ENCODE data around the gene FPGS.

The FPGS gene

DNA sequence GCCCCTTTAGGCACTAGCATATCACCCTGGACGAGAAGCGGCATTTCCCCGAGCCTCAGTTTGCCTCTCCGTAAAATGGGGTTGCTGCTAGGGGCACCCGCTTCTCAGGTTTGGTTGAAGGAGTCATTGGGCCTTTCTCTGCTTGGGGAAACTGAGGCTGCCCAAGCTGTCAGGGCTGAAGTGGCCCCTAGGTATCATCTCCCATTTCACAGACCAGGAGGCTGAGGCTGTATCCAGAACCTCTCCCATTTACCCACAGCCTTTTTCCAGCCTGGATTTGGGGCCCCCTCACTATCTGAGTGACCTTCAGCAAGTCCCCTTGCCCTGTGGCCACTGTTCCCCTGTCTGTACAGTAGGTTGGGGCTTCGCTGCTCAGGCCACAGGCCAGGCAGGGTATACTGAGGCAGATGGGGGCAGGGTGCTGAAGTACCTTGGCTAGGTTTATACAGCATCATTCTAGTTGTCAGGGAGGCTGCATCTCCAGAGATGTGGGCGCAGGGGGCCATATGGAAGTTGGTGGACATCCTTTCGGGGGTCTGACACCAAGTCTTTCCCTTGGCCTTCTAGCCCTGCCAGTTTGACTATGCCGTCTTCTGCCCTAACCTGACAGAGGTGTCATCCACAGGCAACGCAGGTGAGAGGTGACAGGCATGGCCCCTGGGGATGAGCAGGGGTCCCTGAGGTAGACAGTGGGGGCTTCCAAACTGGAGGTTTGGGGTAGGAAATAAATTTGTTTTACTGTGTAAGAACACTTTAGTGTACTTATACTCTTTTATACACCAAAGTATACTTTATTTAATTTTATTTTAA lies 7.9 kb downstream of the FPGS start:
- Histone ChIP-seq H3K9me2 (ENCODE audit: low read depth, low read length) (no peaks in the 10 kb centered on the region), H3K27me3 (ENCODE audit: insufficient read depth, low read length) (no peaks in the 10 kb centered on the region), H3K9me3 (ENCODE audit: low read length) (no peaks in the 10 kb centered on the region), H3F3A (ENCODE audit: insufficient read depth, low read length) (no peaks in the 10 kb centered on the region), H3K9ac (ENCODE audit: low read length) (no peak overlapping the region), H2AFZ (ENCODE audit: low read length) (no peak overlapping the region), H4K20me1 (ENCODE audit: insufficient read depth, low read length) (no peaks in the 10 kb centered on the region), H3K4me2 (ENCODE audit: low read length) (no peak overlapping the region), H3K27ac (ENCODE audit: low read depth, low read length, poor library complexity, severe bottlenecking) (no peak overlapping the region), H3K4me3 (ENCODE audit: low read depth, low read length, poor library complexity, severe bottlenecking) (no peak overlapping the region), H3K36me3 (ENCODE audit: insufficient read depth, low read length) (peaks cover 71% of the 10 kb centered on the region), H3K79me2 (ENCODE audit: insufficient read depth, low read length) (no peaks in the 10 kb centered on the region), H3K4me1 (ENCODE audit: insufficient read depth, low read length, severe bottlenecking) (no peaks in the 10 kb centered on the region)
- TF ChIP-seq, protein P1, sequence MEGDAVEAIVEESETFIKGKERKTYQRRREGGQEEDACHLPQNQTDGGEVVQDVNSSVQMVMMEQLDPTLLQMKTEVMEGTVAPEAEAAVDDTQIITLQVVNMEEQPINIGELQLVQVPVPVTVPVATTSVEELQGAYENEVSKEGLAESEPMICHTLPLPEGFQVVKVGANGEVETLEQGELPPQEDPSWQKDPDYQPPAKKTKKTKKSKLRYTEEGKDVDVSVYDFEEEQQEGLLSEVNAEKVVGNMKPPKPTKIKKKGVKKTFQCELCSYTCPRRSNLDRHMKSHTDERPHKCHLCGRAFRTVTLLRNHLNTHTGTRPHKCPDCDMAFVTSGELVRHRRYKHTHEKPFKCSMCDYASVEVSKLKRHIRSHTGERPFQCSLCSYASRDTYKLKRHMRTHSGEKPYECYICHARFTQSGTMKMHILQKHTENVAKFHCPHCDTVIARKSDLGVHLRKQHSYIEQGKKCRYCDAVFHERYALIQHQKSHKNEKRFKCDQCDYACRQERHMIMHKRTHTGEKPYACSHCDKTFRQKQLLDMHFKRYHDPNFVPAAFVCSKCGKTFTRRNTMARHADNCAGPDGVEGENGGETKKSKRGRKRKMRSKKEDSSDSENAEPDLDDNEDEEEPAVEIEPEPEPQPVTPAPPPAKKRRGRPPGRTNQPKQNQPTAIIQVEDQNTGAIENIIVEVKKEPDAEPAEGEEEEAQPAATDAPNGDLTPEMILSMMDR (IDR thresholded peaks at IDR 0.05; ENCODE audit: low read length) = no peak
- no peak for TF ChIP-seq EZH2 (IDR thresholded peaks at IDR 0.05; ENCODE audit: borderline replicate concordance, low read length)

DNA sequence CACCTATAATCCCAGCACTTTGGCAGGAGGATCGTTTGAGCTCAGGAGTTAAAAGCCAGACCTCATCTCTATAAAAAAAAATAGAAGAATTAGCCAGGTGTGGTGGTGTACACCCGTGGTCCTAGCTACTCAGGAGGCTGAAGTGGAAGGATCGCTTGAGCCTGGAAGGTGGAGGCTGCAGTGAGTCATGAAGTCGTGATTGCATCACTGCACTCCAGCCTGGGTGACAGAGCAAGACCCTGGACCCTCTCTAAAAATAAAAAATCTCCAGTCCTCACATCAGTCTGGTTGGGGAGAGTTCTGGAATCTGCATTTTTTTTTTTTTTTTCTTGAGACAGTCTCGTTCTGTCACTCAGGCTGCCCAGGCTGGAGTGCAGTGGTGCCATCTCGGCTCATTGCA lies 9.3 kb downstream of the FPGS start:
- Histone ChIP-seq H2AFZ (ENCODE audit: low read length) (no peak overlapping the region), H3K27me3 (ENCODE audit: insufficient read depth, low read length) (no peaks in the 10 kb centered on the region), H3K79me2 (ENCODE audit: insufficient read depth, low read length) (no peaks in the 10 kb centered on the region), H4K20me1 (ENCODE audit: insufficient read depth, low read length) (no peaks in the 10 kb centered on the region), H3K4me3 (ENCODE audit: low read depth, low read length, poor library complexity, severe bottlenecking) (no peak overlapping the region), H3K9me2 (ENCODE audit: low read depth, low read length) (no peaks in the 10 kb centered on the region), H3K36me3 (ENCODE audit: insufficient read depth, low read length) (peaks cover 65% of the 10 kb centered on the region), H3F3A (ENCODE audit: insufficient read depth, low read length) (no peaks in the 10 kb centered on the region), H3K4me1 (ENCODE audit: insufficient read depth, low read length, severe bottlenecking) (no peaks in the 10 kb centered on the region), H3K9me3 (ENCODE audit: low read length) (no peaks in the 10 kb centered on the region), H3K9ac (ENCODE audit: low read length) (no peak overlapping the region), H3K27ac (ENCODE audit: low read depth, low read length, poor library complexity, severe bottlenecking) (no peak overlapping the region), H3K4me2 (ENCODE audit: low read length) (no peak overlapping the region)
- TF ChIP-seq, protein P1 (IDR thresholded peaks at IDR 0.05; ENCODE audit: low read length) = no peak
- TF ChIP-seq EZH2 (IDR thresholded peaks at IDR 0.05; ENCODE audit: borderline replicate concordance, low read length) = no peak

DNA sequence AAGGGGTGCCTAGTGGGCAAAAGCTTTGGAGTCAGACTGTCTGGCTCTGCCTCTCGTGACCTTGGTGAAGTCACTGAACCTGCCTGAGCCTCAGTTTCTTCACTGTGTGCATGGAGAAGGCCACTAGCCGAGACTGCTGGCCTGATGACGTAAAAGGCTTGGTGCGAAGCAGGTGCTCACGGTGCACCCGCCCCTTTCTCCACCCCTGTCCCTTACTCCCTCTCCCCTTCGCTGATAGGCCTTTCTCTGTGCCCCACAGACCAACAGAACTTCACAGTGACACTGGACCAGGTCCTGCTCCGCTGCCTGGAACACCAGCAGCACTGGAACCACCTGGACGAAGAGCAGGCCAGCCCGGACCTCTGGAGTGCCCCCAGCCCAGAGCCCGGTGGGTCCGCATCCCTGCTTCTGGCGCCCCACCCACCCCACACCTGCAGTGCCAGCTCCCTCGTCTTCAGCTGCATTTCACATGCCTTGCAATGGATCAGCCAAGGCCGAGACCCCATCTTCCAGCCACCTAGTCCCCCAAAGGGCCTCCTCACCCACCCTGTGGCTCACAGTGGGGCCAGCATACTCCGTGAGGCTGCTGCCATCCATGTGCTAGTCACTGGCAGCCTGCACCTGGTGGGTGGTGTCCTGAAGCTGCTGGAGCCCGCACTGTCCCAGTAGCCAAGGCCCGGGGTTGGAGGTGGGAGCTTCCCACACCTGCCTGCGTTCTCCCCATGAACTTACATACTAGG lies 10.4 kb downstream of the FPGS start:
- Histone ChIP-seq H3K27ac (ENCODE audit: low read depth, low read length, poor library complexity, severe bottlenecking) (no peak overlapping the region), H3K36me3 (ENCODE audit: insufficient read depth, low read length) (peaks cover 54% of the 10 kb centered on the region), H3K9me2 (ENCODE audit: low read depth, low read length) (no peaks in the 10 kb centered on the region), H3K9me3 (ENCODE audit: low read length) (no peaks in the 10 kb centered on the region), H3K4me3 (ENCODE audit: low read depth, low read length, poor library complexity, severe bottlenecking) (no peak overlapping the region), H3K9ac (ENCODE audit: low read length) (no peak overlapping the region), H3K79me2 (ENCODE audit: insufficient read depth, low read length) (no peaks in the 10 kb centered on the region), H3K27me3 (ENCODE audit: insufficient read depth, low read length) (no peaks in the 10 kb centered on the region), H4K20me1 (ENCODE audit: insufficient read depth, low read length) (no peaks in the 10 kb centered on the region), H2AFZ (ENCODE audit: low read length) (no peak overlapping the region), H3K4me1 (ENCODE audit: insufficient read depth, low read length, severe bottlenecking) (no peaks in the 10 kb centered on the region), H3F3A (ENCODE audit: insufficient read depth, low read length) (no peaks in the 10 kb centered on the region), H3K4me2 (ENCODE audit: low read length) (no peak overlapping the region)
- TF ChIP-seq, protein P1 (IDR thresholded peaks at IDR 0.05; ENCODE audit: low read length) = no peak
- no peak for TF ChIP-seq EZH2 (IDR thresholded peaks at IDR 0.05; ENCODE audit: borderline replicate concordance, low read length)
